ENCODE measurements around the gene CDK9.

DNA sequence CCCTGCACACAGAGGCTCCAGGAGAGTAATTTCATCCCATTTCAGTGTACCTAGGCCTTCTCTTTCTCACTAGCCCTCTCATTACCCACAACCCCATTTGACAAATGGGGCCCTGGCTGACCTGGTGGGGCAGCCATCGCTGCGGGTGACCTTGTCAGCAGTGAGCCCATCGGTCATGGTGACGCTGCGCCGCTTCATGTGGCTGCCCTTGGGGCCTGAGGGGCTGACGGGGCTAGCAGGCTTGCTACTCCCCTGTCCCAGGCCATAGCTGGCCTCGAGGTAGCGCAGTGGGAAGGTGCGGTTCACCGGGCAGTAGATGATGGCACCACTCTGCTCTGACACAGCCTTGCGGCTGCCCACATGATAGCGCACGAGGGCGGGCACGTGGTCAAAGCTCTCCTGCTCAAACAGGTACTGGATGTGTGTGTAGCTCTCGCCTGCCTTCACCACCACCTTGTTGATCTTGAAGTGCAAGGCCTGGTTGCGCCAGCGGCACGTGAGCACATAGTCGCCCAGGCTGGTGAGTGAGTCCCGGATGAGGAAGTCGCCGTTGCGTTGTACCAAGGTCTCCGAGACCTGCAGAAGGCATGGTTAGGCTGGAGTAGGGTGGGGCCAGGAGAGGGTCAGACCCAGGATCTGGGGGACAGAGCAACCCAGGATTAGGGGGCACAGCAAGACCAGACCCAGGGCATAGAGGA lies 36.6 kb upstream of the CDK9 start:
- TF ChIP-seq, protein P1, sequence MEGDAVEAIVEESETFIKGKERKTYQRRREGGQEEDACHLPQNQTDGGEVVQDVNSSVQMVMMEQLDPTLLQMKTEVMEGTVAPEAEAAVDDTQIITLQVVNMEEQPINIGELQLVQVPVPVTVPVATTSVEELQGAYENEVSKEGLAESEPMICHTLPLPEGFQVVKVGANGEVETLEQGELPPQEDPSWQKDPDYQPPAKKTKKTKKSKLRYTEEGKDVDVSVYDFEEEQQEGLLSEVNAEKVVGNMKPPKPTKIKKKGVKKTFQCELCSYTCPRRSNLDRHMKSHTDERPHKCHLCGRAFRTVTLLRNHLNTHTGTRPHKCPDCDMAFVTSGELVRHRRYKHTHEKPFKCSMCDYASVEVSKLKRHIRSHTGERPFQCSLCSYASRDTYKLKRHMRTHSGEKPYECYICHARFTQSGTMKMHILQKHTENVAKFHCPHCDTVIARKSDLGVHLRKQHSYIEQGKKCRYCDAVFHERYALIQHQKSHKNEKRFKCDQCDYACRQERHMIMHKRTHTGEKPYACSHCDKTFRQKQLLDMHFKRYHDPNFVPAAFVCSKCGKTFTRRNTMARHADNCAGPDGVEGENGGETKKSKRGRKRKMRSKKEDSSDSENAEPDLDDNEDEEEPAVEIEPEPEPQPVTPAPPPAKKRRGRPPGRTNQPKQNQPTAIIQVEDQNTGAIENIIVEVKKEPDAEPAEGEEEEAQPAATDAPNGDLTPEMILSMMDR (IDR thresholded peaks at IDR 0.05; ENCODE audit: insufficient read depth, low read length, poor library complexity, severe bottlenecking) = no peak
- TF ChIP-seq EZH2phosphoT487 (conservative IDR thresholded peaks at IDR 0.05; ENCODE audit: low read length) = no peak

Measured in SU-DHL-6 (cell line).